HL-60 (cell line): ENCODE measurements around the gene TMC1.

Source experiments
- DNase-seq, 2 experiments: peaks; one replicate each; pipeline ENCODE4 v3.0.0-alpha.2; 2010 to 2020; ENCODE audit warnings: low read depth in 1 of 2, low spot score in 1 of 2
- H3K27ac ChIP-seq: fragments of 250-450 bp; sonication (Bioruptor Pico); replicated peaks from 2 replicates; pipeline ENCODE4 v1.5.1; 2020; ENCODE audit warnings: mild to moderate bottlenecking, moderate library complexity
- H3K27me3 ChIP-seq: fragments of 250-450 bp; sonication (Bioruptor Pico); 2 replicates; pipeline ENCODE4 v1.5.1; 2021; ENCODE audit warnings: mild to moderate bottlenecking, moderate library complexity; ENCODE audit not compliant: insufficient read depth, poor library complexity, severe bottlenecking
- H3K4me3 ChIP-seq: replicated peaks from 2 replicates; pipeline ENCODE4 v1.5.1; 2011; ENCODE audit warnings: mild to moderate bottlenecking, control low read depth, low read length; ENCODE audit not compliant: insufficient read depth
- GABPA ChIP-seq: IDR thresholded peaks from 2 replicates; pipeline ENCODE4 v1.6.1; 2012; ENCODE audit warnings: low read depth
- POLR2AphosphoS5 ChIP-seq: IDR thresholded peaks from 2 replicates; pipeline ENCODE4 v1.6.1; 2012; ENCODE audit warnings: low read depth
- REST ChIP-seq: IDR thresholded peaks from 2 replicates; pipeline ENCODE4 v1.6.1; 2012; ENCODE audit warnings: low read depth; ENCODE audit not compliant: insufficient replicate concordance
- SPI1 ChIP-seq: IDR thresholded peaks from 2 replicates; pipeline ENCODE4 v1.6.1; 2012; ENCODE audit warnings: low read depth, mild to moderate bottlenecking, borderline replicate concordance
- TF ChIP-seq, protein P1 (sequence below): IDR thresholded peaks from one replicate; pipeline ENCODE4 v1.5.1; 2011; ENCODE audit warnings: low read length, control low read depth, inconsistent platforms; ENCODE audit not compliant: insufficient read depth

TMC1 gene

GRCh38 chr9:72863456-72864094 is 342.2 kb downstream of the TMC1 start:
- no peak overlapping the region for H3K27ac ChIP-seq
- no peak overlapping the region for H3K4me3 ChIP-seq
- no peak for DNase-seq
- no peak for TF ChIP-seq POLR2AphosphoS5
- TF ChIP-seq, protein P1, sequence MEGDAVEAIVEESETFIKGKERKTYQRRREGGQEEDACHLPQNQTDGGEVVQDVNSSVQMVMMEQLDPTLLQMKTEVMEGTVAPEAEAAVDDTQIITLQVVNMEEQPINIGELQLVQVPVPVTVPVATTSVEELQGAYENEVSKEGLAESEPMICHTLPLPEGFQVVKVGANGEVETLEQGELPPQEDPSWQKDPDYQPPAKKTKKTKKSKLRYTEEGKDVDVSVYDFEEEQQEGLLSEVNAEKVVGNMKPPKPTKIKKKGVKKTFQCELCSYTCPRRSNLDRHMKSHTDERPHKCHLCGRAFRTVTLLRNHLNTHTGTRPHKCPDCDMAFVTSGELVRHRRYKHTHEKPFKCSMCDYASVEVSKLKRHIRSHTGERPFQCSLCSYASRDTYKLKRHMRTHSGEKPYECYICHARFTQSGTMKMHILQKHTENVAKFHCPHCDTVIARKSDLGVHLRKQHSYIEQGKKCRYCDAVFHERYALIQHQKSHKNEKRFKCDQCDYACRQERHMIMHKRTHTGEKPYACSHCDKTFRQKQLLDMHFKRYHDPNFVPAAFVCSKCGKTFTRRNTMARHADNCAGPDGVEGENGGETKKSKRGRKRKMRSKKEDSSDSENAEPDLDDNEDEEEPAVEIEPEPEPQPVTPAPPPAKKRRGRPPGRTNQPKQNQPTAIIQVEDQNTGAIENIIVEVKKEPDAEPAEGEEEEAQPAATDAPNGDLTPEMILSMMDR = no peak
- no peak for TF ChIP-seq REST
- no peak for TF ChIP-seq SPI1
- TF ChIP-seq GABPA = no peak
- no peaks in the 10 kb centered on the region for H3K27me3 ChIP-seq

- TF ChIP-seq, protein P1 = no peak
- no peak for TF ChIP-seq SPI1
- TF ChIP-seq GABPA = no peak
- TF ChIP-seq POLR2AphosphoS5 = no peak
- TF ChIP-seq REST = no peak
These were observed 342.9 kb downstream of the TMC1 start for GRCh38 chr9:72864327-72864726.

GRCh38 chr9:72871685-72872084 is 350.3 kb downstream of the TMC1 start:
- no peak for DNase-seq
- H3K27me3 ChIP-seq = peaks cover 2% of the 10 kb centered on the region
- H3K27ac ChIP-seq = no peak overlapping the region
- TF ChIP-seq, protein P1 = no peak
- no peak for TF ChIP-seq REST
- TF ChIP-seq POLR2AphosphoS5 = no peak
- TF ChIP-seq SPI1 = no peak
- TF ChIP-seq GABPA = no peak
- H3K4me3 ChIP-seq = no peak overlapping the region

More at GRCh38 chr9:72864327-72864726, 342.9 kb downstream of the TMC1 start:
- no peak for DNase-seq
- Histone ChIP-seq H3K27me3 (no peaks in the 10 kb centered on the region), H3K4me3 (no peak overlapping the region), H3K27ac (no peak overlapping the region)
